HG03064 (cell line): Measurements from ENCODE around the gene NUMA1.

Experiments
- ATAC-seq: cut with Tn5 transposase; IDR thresholded peaks from one replicate; pipeline ENCODE4 v1.9.1; 2021; ENCODE audit warnings: low read depth; ENCODE audit not compliant: unreplicated experiment

Gene NUMA1

GRCh38 chr11:72002841-72003775, 77.2 kb downstream of the NUMA1 start:
- no peak for ATAC-seq

GRCh38 chr11:72001834-72002591, 78.3 kb downstream of the NUMA1 start:
- ATAC-seq: no peak

GRCh38 chr11:72001285-72001684, 79.1 kb downstream of the NUMA1 start:
- ATAC-seq: no peak

- no peak for ATAC-seq
Measured at GRCh38 chr11:72000202-72000867, 80.0 kb downstream of the NUMA1 start.

GRCh38 chr11:71999798-72000197, 80.5 kb downstream of the NUMA1 start:
- ATAC-seq: no peak

- no peak for ATAC-seq
Measured at GRCh38 chr11:71999362-71999761, 81.0 kb downstream of the NUMA1 start.

- ATAC-seq: no peak
Measured at GRCh38 chr11:71998649-71999310, 81.6 kb downstream of the NUMA1 start, which contains the start of gene IL18BP. Gene IL18BP, plus strand, starts transcription at chr11:71998909. Its CDS starts 1,076 bp downstream, at chr11:71999985.

- no peak for ATAC-seq
Measured at GRCh38 chr11:71998061-71998460, 82.3 kb downstream of the NUMA1 start.

- ATAC-seq: no peak
Measured at GRCh38 chr11:71997594-71997993, 82.7 kb downstream of the NUMA1 start.

GRCh38 chr11:71996946-71997345, 83.4 kb downstream of the NUMA1 start:
- ATAC-seq: no peak

- ATAC-seq: no peak
Measured at GRCh38 chr11:71996517-71996916, 83.8 kb downstream of the NUMA1 start.

- no peak for ATAC-seq
Measured at GRCh38 chr11:71995726-71996291, 84.5 kb downstream of the NUMA1 start.

- ATAC-seq: no peak
Measured at GRCh38 chr11:71994786-71995185, 85.6 kb downstream of the NUMA1 start.

- ATAC-seq: no peak
Measured at GRCh38 chr11:71992136-71992730, 88.1 kb downstream of the NUMA1 start.

GRCh38 chr11:71991494-71991893, 88.8 kb downstream of the NUMA1 start:
- ATAC-seq: no peak

GRCh38 chr11:71990701-71991100, 89.6 kb downstream of the NUMA1 start:
- no peak for ATAC-seq

- no peak for ATAC-seq
Measured at GRCh38 chr11:71988050-71988449, 92.3 kb downstream of the NUMA1 start.

GRCh38 chr11:71987521-71987920, 92.8 kb downstream of the NUMA1 start:
- ATAC-seq: no peak

GRCh38 chr11:71986131-71986530, 94.2 kb downstream of the NUMA1 start:
- no peak for ATAC-seq

- ATAC-seq: no peak
Measured at GRCh38 chr11:71979602-71980001, 100.7 kb downstream of the NUMA1 start.
